Fibroblast of skin of right quadriceps (primary cell): ENCODE data around the gene CD3D.
"Not testable (repeated sequence)": the region's sequence is repeated elsewhere in the genome, so short reads cannot be mapped to it uniquely, and the experiment has no call there.

Source experiments
- DNase-seq: peaks from one replicate; pipeline ENCODE4 v3.0.0-alpha.2; 2013

The CD3D gene

GRCh38 chr11:118338637-118339061 lies 3.9 kb downstream of the CD3D start:
- no peak for DNase-seq

- DNase-seq: no peak
Observed at GRCh38 chr11:118334745-118335144, 7.8 kb downstream of the CD3D start.

DNA sequence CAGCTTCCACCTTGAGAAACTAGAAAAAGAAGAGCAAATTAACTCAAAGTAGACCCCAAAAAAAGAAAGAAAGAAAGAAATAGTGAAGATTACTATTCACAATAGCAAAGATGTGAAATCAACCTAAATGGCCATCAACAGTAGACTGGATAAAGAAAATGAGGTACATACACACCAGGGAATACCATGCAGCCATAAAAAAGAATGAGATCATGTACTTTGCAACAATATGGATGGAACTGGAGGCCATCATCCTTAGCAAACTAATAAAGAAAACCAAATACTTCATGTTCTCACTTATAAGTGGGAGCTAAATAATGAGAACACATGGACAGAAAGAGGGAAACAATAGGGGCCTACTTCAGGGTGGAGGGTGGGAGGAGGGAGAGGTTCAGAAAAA lies 13.8 kb downstream of the CD3D start:
- no peak for DNase-seq

DNA sequence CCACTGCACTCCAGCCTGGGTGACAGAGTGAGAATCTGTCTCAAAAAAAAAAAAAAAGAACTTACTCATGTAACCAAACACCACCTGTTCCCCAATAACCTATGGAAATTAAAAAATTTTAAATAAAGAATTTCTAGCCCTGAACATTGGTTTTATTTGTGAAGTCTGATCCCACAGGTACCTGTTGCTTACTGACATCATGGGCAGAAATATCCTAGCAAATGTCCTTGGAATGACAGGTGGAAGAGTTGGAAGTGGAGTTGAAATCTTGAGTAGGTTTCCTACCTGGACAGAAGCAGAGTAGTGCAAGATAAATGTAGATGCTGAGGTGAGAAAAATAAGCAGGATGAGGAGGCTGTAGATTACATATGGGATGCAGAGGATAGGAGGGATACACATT lies 17.2 kb downstream of the CD3D start:
- no peak for DNase-seq

- no peak for DNase-seq
Observed at GRCh38 chr11:118322721-118323120, 19.8 kb downstream of the CD3D start.

DNA sequence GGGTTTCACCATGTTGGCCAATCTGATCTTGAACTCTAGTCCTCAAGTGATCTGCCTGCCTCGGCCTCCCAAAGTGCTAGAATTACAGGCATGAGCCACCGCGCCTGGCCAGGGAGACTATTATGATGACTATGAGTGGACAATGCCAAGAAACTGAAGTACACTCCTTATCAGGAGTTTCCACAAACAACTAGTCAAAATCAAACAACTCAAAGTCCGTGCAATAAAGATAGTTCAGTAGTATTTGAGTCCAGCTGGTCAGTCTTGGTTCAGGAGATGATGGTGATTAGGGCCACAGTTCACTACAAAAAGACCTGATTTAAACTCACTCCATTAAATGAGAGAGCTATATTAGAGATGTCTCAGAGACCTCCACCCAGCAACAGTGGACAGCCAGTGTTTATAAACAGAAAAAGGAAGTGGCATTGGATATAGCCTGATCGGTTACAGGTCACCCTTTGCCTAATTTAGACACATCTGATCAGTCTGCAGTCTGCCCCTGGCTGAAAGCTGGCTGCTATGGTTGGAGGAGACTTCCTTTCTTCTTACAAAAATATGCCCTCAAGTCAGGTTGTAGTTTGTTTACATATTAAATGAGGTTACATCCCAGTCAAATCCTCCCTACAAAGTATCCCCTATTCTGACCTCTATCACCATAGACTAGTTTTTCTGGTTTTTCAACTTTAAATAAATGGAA lies 21.0 kb downstream of the CD3D start:
- DNase-seq: no peak

- DNase-seq: no peak
Observed at GRCh38 chr11:118320515-118320914, 22.0 kb downstream of the CD3D start.

- no peak for DNase-seq
Observed at GRCh38 chr11:118319337-118319707, 23.2 kb downstream of the CD3D start.

DNA sequence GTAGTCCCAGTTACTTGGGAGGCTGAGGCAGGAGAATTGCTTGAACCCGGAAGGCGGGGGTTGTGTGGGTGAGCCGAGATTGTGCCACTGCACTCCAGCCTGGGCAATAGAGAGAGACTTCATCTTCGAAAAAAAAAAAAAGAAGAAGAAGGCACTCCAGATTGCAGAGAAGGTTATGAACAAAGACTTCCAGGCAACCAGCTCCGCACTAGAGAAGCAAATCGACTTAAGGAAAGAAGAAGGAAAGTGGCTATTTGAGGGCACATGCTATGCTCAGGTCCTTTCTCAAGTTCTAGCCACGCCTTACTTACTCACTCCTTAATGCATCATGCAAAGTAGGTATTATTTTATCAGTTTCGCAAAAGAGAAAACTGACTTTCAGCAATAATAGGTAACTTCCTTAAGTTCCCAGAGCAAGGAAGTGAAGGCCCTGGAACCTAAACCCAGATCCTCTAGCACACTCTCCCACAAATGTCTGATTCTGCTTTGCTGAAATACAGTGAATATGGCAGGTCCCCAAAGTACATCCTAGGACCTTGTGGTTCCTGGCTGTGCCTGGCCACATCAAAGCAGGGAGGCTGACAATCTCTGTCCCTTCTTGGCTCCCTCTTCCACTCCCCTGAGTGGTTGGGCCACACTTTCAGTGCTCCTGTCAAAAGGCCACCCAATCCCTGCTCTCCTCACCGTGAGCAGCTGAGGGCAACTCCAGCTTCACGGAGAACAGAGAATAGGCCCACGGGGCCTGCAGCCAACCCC lies 23.7 kb downstream of the CD3D start:
- DNase-seq: no peak

GRCh38 chr11:118318124-118318523 lies 24.4 kb downstream of the CD3D start:
- DNase-seq: no peak

DNA sequence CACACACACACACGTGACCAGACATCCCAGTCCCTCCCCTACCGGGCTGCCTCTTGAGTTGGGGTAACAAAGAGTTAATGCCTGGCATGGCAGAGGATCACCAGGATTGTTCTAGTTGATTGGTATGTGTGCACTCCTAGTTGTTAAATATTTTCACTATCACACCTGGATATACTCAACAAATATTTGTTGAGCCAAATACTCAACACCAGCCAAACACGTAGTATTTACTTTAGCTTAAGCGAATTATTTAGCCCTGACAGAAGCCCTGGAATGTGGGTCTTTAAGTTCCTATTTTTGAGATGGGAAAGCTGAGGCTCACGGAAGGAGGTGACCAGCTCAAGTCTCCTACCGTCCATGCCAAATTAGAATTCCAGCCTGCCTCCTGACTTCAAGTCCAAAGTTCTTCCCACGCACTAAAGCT lies 27.5 kb downstream of the CD3D start:
- DNase-seq: no peak

DNA sequence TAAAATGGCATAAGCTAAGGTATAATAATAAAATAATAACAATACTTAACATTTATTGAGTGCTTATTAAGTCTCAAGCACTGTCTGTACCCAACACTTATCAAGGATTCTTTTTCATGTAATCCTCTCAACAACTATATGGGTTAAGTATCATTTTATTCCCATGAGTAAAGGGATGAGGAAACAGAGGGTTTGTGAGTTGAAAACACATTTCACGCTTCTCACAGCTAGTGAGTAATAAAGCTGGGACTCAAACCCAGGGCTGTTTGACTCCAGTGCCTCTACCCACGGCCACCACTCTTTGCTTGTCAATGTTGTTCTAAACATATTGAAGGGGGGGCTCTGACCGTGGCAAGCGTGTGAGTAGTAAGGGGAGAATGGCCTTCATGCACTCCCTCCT lies 29.3 kb downstream of the CD3D start:
- no peak for DNase-seq

DNA sequence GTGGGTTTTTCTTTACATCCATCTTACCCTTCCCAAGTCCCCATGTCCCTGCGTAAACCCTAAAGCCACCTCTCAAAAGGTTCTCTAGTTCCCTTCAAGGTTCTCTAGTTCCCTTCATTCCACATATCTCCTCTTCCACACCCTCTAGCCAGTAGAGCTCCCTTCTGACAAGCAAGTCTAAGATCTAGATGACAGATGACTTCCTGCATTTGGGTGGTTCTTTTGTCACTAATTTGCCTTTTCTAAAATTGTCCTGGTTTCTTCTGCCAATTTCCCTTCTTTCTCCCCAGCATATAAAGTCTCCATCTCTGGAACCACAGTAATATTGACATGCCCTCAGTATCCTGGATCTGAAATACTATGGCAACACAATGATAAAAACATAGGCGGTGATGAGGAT lies 30.2 kb downstream of the CD3D start:
- DNase-seq: no peak

DNA sequence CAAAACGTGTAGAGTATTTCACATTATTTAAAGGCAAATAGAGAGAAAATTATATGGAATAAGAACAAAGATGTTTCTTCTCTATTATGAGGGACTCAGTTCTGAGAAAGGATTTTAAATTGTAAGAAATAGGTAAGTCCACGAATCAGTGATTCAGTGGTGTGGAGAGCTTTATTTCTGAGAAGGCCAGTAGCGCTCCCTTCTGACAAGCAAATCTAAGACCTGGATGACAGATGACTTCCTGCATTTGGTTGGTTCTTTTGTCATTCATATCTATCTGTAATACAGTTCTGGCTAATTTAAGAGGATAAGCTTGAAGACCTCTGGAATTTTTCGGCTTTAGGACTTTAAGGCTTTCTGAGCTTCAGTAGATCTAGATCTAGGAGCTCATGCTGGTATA lies 31.0 kb downstream of the CD3D start:
- no peak for DNase-seq

DNA sequence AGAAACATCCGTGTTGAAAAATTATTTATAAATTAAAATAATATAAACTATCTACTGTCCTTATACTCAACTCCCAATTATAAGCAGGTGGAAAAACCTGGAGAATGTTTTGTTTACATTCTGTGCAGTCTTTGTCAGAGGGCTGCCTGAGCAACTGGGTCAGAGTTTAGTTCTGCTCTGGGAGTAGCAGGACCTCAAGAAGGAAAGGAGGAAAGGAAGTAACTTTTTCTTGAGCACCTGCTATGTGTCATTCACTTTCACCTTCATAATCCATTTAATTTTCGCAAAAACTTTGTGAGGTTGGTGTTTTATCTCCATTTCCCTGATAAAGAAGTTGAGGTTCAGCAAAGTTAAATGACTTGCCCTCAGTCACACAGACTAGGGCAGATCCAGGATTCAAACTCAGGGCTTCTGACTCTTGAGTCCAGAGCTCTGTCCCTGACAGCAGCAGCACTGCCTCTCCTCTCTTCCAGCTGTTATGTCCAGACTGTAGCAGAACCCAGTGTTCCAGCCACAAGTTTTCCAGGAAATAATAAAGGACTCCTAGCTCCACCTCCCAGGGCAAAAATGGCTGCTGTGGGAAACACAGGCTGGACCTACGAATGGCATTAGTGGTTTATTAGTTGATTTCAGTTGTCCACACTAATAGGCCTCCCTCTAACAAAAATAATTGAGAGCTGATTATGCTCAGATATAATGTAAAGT lies 31.6 kb downstream of the CD3D start:
- no peak for DNase-seq

DNA sequence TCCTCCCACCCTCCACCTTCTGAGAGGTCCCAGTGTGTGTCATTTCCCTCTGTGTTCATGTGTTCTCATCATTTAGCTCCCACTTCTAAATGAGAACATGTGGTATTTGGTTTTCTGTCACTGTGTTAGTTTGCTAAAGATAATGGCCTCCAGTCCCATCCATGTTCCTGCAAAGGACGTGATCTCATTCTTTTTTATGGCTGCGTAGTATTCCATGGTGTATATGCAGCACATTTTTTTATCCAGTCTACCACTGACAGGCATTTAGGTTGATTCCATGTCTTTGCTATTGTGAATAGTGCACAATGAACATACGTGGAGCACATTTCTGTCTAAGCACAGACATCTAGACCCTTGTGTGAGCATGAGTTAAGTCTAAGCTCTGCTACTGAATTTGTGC lies 32.2 kb downstream of the CD3D start:
- no peak for DNase-seq

- DNase-seq: not testable (repeated sequence)
Observed at GRCh38 chr11:118308995-118309528, 33.4 kb downstream of the CD3D start.

- DNase-seq: no peak
Observed at GRCh38 chr11:118306556-118306955, 35.9 kb downstream of the CD3D start.

DNA sequence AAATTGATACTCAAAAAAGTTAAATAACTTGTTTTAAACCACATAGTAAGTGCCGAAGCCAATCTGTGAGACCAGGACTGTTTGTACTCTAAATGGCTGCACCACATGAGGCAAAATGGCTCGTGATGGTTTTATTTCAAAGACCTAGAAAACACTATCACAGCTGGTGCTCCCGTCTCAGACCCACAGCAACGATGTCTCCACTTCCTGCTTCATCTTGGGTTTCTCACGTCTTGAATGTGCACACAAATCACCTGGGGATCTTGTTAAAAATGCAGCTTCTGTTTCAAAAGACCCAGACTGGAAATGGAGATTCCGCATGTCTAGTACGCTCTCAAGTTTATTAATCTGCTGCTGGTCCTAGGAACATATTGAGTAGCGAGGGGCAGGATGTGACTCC lies 36.8 kb downstream of the CD3D start:
- no peak for DNase-seq

- DNase-seq: no peak
Observed at GRCh38 chr11:118304568-118305248, 37.8 kb downstream of the CD3D start, which contains the start of gene CD3E. Gene CD3E, plus strand, starts transcription at chr11:118304730. Its CDS starts 223 bp downstream, at chr11:118304953.

DNA sequence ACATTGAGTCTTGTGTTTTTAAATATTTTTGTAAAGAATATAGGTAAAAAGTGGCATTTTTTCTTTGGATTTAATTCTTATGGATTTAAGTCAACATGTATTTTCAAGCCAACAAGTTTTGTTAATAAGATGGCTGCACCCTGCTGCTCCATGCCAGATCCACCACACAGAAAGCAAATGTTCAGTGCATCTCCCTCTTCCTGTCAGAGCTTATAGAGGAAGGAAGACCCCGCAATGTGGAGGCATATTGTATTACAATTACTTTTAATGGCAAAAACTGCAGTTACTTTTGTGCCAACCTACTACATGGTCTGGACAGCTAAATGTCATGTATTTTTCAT lies 38.3 kb downstream of the CD3D start:
- no peak for DNase-seq

DNA sequence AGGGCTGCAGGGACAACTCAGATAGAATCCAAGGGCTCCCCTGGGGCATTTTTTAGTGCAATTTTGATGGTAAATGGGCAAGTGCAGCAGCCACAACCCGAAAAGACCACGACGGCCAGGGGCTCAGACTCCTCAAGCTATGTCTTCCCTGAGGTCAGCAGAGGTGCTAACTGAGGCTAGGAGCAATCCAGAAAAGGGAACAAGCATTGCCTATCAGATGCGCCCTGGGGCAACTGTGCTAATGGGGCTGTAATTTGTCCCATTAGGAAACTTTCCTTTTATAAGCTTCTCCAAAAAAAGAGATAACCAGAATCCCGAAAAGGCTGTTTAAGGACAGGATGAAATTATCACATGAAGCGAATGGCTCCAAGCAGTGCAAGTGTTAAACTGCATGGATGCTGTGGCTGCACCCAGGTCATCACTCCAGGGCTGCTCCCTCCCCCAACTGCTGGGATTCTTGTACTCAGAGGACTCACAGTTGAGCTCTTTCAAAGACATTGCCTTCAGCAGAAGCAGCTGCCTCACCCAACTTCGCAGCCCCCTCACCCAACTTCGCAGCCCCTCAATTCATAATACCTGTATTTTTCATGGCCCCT lies 40.8 kb downstream of the CD3D start:
- no peak for DNase-seq
